HEK293 (cell line): Measurements from ENCODE around the gene CNRIP1.
A peak's percentile ranks its signal among the peaks of the same experiment; 100 is the strongest.

Experiments used
- HOXC10 ChIP-seq: sonication (generic); formaldehyde crosslinking; IDR thresholded peaks from 2 replicates; pipeline ENCODE4 v1.8.1; 2023; ENCODE audit warnings: mild to moderate bottlenecking, missing genetic modification reagents
- KLF7 ChIP-seq: fragments of 450-650 bp; formaldehyde crosslinking; IDR thresholded peaks from 2 replicates; pipeline ENCODE4 v1.5.1; 2016; ENCODE audit warnings: missing biosample characterization, missing genetic modification characterization, borderline replicate concordance
- KLF9 ChIP-seq: fragments of 450-650 bp; formaldehyde crosslinking; IDR thresholded peaks from 2 replicates; pipeline ENCODE4 v1.5.1; 2016; ENCODE audit warnings: missing biosample characterization, missing genetic modification characterization, low read depth
- MZF1 ChIP-seq: fragments of 450-650 bp; formaldehyde crosslinking; IDR thresholded peaks from 2 replicates; pipeline ENCODE4 v1.5.1; 2017; ENCODE audit warnings: missing biosample characterization, missing genetic modification characterization, borderline replicate concordance
- PBX3 ChIP-seq: sonication (generic); formaldehyde crosslinking; IDR thresholded peaks from 2 replicates; pipeline ENCODE4 v1.8.1; 2022; ENCODE audit warnings: mild to moderate bottlenecking, moderate library complexity, missing genetic modification reagents
- ZBTB17 ChIP-seq: fragments of 450-650 bp; formaldehyde crosslinking; IDR thresholded peaks from 2 replicates; pipeline ENCODE4 v1.5.1; 2016; ENCODE audit warnings: missing biosample characterization, missing genetic modification characterization
- ZFP41 ChIP-seq: fragments of 450-650 bp; formaldehyde crosslinking; IDR thresholded peaks from 2 replicates; pipeline ENCODE4 v1.5.1; 2016; ENCODE audit warnings: missing biosample characterization, missing genetic modification characterization, borderline replicate concordance
- ZNF138 ChIP-seq: fragments of 450-650 bp; formaldehyde crosslinking; IDR thresholded peaks from 2 replicates; pipeline ENCODE4 v1.5.1; 2016; ENCODE audit warnings: missing biosample characterization, missing genetic modification characterization, borderline replicate concordance
- ZNF140 ChIP-seq: fragments of 450-650 bp; formaldehyde crosslinking; IDR thresholded peaks from 2 replicates; pipeline ENCODE4 v1.5.1; 2016; ENCODE audit warnings: missing biosample characterization, missing genetic modification characterization
- ZNF341 ChIP-seq: fragments of 450-650 bp; formaldehyde crosslinking; IDR thresholded peaks from 2 replicates; pipeline ENCODE4; 2016; ENCODE audit warnings: low read depth, missing biosample characterization, missing genetic modification characterization
- ZNF350 ChIP-seq: fragments of 450-650 bp; formaldehyde crosslinking; IDR thresholded peaks from 2 replicates; pipeline ENCODE4 v1.5.0; 2017; ENCODE audit warnings: missing biosample characterization, mild to moderate bottlenecking, missing genetic modification characterization
- ZNF362 ChIP-seq: fragments of 450-650 bp; formaldehyde crosslinking; IDR thresholded peaks from 2 replicates; pipeline ENCODE4 v1.5.1; 2016; ENCODE audit warnings: missing biosample characterization, missing genetic modification characterization
- ZNF366 ChIP-seq: fragments of 450-650 bp; formaldehyde crosslinking; conservative IDR thresholded peaks from 2 replicates; pipeline ENCODE4 v1.5.1; 2016; ENCODE audit warnings: missing biosample characterization, missing genetic modification characterization
- ZNF404 ChIP-seq: fragments of 450-650 bp; formaldehyde crosslinking; IDR thresholded peaks from 2 replicates; pipeline ENCODE4 v1.5.1; 2017; ENCODE audit warnings: missing biosample characterization, missing genetic modification characterization
- ZNF423 ChIP-seq: fragments of 450-650 bp; formaldehyde crosslinking; IDR thresholded peaks from 2 replicates; pipeline ENCODE4 v1.5.1; 2016; ENCODE audit warnings: missing biosample characterization, missing genetic modification characterization
- ZNF510 ChIP-seq: fragments of 450-650 bp; formaldehyde crosslinking; IDR thresholded peaks from 2 replicates; pipeline ENCODE4 v1.5.1; 2018; ENCODE audit warnings: mild to moderate bottlenecking, missing genetic modification characterization, missing biosample characterization; ENCODE audit not compliant: insufficient replicate concordance
- ZNF529 ChIP-seq: fragments of 450-650 bp; formaldehyde crosslinking; IDR thresholded peaks from 2 replicates; pipeline ENCODE4 v1.5.1; 2017; ENCODE audit warnings: missing genetic modification characterization, missing biosample characterization; ENCODE audit not compliant: insufficient replicate concordance
- ZNF560 ChIP-seq: fragments of 450-650 bp; formaldehyde crosslinking; IDR thresholded peaks from 2 replicates; pipeline ENCODE4 v1.5.1; 2017; ENCODE audit warnings: missing biosample characterization, missing genetic modification characterization, borderline replicate concordance
- ZNF561 ChIP-seq: fragments of 450-650 bp; IDR thresholded peaks from 2 replicates; pipeline ENCODE4 v1.5.1; 2018; ENCODE audit warnings: missing biosample characterization, missing genetic modification characterization, borderline replicate concordance
- ZNF658 ChIP-seq: fragments of 450-650 bp; formaldehyde crosslinking; IDR thresholded peaks from 2 replicates; pipeline ENCODE4; 2016; ENCODE audit warnings: missing biosample characterization, missing genetic modification characterization
- ZNF660 ChIP-seq: fragments of 450-650 bp; IDR thresholded peaks from 2 replicates; pipeline ENCODE4 v1.5.1; 2018; ENCODE audit warnings: missing biosample characterization, mild to moderate bottlenecking, missing genetic modification characterization
- ZNF692 ChIP-seq: fragments of 450-650 bp; formaldehyde crosslinking; IDR thresholded peaks from 2 replicates; pipeline ENCODE4 v1.5.1; 2016; ENCODE audit warnings: missing biosample characterization, missing genetic modification characterization
- ZNF768 ChIP-seq: fragments of 450-650 bp; formaldehyde crosslinking; IDR thresholded peaks from 2 replicates; pipeline ENCODE4 v1.5.1; 2018; ENCODE audit warnings: missing biosample characterization, mild to moderate bottlenecking, missing genetic modification characterization
- ZNF792 ChIP-seq: fragments of 450-650 bp; formaldehyde crosslinking; IDR thresholded peaks from 2 replicates; pipeline ENCODE4 v1.5.1; 2016; ENCODE audit warnings: missing biosample characterization, missing genetic modification characterization
- ZNF843 ChIP-seq: fragments of 450-650 bp; formaldehyde crosslinking; IDR thresholded peaks from 2 replicates; pipeline ENCODE4 v1.5.1; 2016; ENCODE audit warnings: missing biosample characterization, missing genetic modification characterization
- TF ChIP-seq, protein P1 (sequence below): fragments of 450-650 bp; formaldehyde crosslinking; IDR thresholded peaks from 2 replicates; pipeline ENCODE4 v1.5.1; 2016; ENCODE audit warnings: missing biosample characterization, missing genetic modification characterization
- TF ChIP-seq, protein P2 (sequence below): fragments of 450-650 bp; formaldehyde crosslinking; IDR thresholded peaks from 2 replicates; pipeline ENCODE4; 2016; ENCODE audit warnings: missing biosample characterization, missing genetic modification characterization
- TF ChIP-seq, protein P3 (sequence below): fragments of 450-650 bp; formaldehyde crosslinking; IDR thresholded peaks from 2 replicates; pipeline ENCODE4 v1.5.1; 2016; ENCODE audit warnings: missing biosample characterization, missing genetic modification characterization, low read depth

CNRIP1 gene

GRCh38 chr2:68252400-68253218, 67.1 kb downstream of the CNRIP1 start, which contains the start of gene PPP3R1 (continued):
- TF ChIP-seq, protein P1, sequence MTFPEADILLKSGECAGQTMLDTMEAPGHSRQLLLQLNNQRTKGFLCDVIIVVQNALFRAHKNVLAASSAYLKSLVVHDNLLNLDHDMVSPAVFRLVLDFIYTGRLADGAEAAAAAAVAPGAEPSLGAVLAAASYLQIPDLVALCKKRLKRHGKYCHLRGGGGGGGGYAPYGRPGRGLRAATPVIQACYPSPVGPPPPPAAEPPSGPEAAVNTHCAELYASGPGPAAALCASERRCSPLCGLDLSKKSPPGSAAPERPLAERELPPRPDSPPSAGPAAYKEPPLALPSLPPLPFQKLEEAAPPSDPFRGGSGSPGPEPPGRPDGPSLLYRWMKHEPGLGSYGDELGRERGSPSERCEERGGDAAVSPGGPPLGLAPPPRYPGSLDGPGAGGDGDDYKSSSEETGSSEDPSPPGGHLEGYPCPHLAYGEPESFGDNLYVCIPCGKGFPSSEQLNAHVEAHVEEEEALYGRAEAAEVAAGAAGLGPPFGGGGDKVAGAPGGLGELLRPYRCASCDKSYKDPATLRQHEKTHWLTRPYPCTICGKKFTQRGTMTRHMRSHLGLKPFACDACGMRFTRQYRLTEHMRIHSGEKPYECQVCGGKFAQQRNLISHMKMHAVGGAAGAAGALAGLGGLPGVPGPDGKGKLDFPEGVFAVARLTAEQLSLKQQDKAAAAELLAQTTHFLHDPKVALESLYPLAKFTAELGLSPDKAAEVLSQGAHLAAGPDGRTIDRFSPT (tag by site-specific recombination) = no peak
- TF ChIP-seq ZNF138 (no peak), ZNF350 (tag by site-specific recombination) (no peak), ZFP41 (tag by site-specific recombination) (no peak), ZNF510 (tag by site-specific recombination) (no peak), ZNF529 (no peak), ZNF561 (tag by site-specific recombination) (no peak), ZNF660 (tag by site-specific recombination) (0 out of 2 replicates have a peak, but pooled peaks have one; percentile 32), ZBTB17 (tag by site-specific recombination) (peak; percentile 66), ZNF768 (tag by site-specific recombination) (no peak), MZF1 (tag by site-specific recombination) (no peak), ZNF658 (tag by site-specific recombination) (no peak), ZNF140 (no peak), ZNF423 (no peak), KLF9 (tag by site-specific recombination) (peak; percentile 55; the same call in 1 of the 2 replicates), KLF7 (tag by site-specific recombination) (no peak), ZNF341 (peak; percentile 65), ZNF560 (tag by site-specific recombination) (no peak), ZNF366 (no peak), PBX3 (CRISPR knock-in tag) (no peak; the same call in 1 of the 2 replicates), ZNF843 (tag by site-specific recombination) (no peak), ZNF792 (tag by site-specific recombination) (no peak), ZNF692 (tag by site-specific recombination) (peak; percentile 21; the same call in 1 of the 2 replicates), HOXC10 (CRISPR knock-in tag) (no peak), ZNF404 (tag by site-specific recombination) (no peak), ZNF362 (tag by site-specific recombination) (no peak)
- TF ChIP-seq, protein P2, sequence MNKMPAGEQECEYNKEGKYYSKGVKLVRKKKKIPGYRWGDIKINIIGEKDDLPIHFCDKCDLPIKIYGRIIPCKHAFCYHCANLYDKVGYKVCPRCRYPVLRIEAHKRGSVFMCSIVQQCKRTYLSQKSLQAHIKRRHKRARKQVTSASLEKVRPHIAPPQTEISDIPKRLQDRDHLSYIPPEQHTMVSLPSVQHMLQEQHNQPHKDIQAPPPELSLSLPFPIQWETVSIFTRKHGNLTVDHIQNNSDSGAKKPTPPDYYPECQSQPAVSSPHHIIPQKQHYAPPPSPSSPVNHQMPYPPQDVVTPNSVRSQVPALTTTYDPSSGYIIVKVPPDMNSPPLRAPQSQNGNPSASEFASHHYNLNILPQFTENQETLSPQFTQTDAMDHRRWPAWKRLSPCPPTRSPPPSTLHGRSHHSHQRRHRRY (tag by site-specific recombination) = no peak
- TF ChIP-seq, protein P3, sequence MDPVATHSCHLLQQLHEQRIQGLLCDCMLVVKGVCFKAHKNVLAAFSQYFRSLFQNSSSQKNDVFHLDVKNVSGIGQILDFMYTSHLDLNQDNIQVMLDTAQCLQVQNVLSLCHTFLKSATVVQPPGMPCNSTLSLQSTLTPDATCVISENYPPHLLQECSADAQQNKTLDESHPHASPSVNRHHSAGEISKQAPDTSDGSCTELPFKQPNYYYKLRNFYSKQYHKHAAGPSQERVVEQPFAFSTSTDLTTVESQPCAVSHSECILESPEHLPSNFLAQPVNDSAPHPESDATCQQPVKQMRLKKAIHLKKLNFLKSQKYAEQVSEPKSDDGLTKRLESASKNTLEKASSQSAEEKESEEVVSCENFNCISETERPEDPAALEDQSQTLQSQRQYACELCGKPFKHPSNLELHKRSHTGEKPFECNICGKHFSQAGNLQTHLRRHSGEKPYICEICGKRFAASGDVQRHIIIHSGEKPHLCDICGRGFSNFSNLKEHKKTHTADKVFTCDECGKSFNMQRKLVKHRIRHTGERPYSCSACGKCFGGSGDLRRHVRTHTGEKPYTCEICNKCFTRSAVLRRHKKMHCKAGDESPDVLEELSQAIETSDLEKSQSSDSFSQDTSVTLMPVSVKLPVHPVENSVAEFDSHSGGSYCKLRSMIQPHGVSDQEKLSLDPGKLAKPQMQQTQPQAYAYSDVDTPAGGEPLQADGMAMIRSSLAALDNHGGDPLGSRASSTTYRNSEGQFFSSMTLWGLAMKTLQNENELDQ (tag by site-specific recombination) = no peak
